Mucosa of descending colon (tissue), 3 donors: Measurements from ENCODE around the gene CLEC9A. TPM values are rescaled to one million over a fixed set of nuclear protein-coding genes. Genes with fewer than 3 reads are reported as not detected.

ENCODE experiments used
- ATAC-seq: fragments of 200-7000 bp; cut with Tn5 transposase; one replicate; pipeline ENCODE4 v1.9.1; 2020; ENCODE audit warnings: mild to moderate bottlenecking, moderate library complexity
- DNase-seq, 3 donors: peaks; one replicate each; pipeline ENCODE4 v3.0.0-alpha.2; 2020
- H3K36me3 ChIP-seq: fragments of 200-600 bp; one replicate; pipeline ENCODE4 v1.8.0; 2021; ENCODE audit warnings: low read depth, mild to moderate bottlenecking
- H3K4me1 ChIP-seq: fragments of 200-600 bp; one replicate; pipeline ENCODE4 v1.8.0; 2021; ENCODE audit warnings: low read depth, mild to moderate bottlenecking
- H3K4me3 ChIP-seq: fragments of 200-600 bp; one replicate; pipeline ENCODE4 v1.8.0; 2021; ENCODE audit warnings: mild to moderate bottlenecking
- H3K9me3 ChIP-seq: fragments of 200-600 bp; one replicate; pipeline ENCODE4 v1.8.0; 2021; ENCODE audit warnings: mild to moderate bottlenecking
- intact Hi-C, 2 donors: fragments of 100-400 bp; cut with DNase I in 1 of 2; cut with micrococcal nuclease in 1 of 2; formaldehyde crosslinking; loops; one replicate each; pipeline versions ENCODE4 v1.11.0 to v1.11.1; 2022; cut with DNase I, micrococcal nuclease
- total RNA-seq, 3 donors: library from RNA; stranded (reverse); fragmentation: NEBNext Ultra II Directional in 2 of 3; extraction: Animal tissue kit (Norgen Biotek cat#: 25700) in 2 of 3; gene quantifications; one replicate each; pipeline versions ENCODE4 v1.2.1 to v1.2.4, GENCODE V29; 2021 to 2023
- TF ChIP-seq, protein P1 (sequence below): fragments of 200-600 bp; IDR thresholded peaks from one replicate; pipeline ENCODE4 v1.8.0; 2022; ENCODE audit warnings: antibody characterized with exemption, mild to moderate bottlenecking
- donor health status: DM: no; HTN: no; CAD: no; lungs with moderate emphysema.
- donor health status: DM: no; HTN: no; CAD: no.
- donor health status: DM: no; HTN: yes; CAD: no.

CLEC9A gene
- total RNA-seq, 3 donors from 2014 or later: 0.39 to 0.47 TPM; not detected in 1

DNA sequence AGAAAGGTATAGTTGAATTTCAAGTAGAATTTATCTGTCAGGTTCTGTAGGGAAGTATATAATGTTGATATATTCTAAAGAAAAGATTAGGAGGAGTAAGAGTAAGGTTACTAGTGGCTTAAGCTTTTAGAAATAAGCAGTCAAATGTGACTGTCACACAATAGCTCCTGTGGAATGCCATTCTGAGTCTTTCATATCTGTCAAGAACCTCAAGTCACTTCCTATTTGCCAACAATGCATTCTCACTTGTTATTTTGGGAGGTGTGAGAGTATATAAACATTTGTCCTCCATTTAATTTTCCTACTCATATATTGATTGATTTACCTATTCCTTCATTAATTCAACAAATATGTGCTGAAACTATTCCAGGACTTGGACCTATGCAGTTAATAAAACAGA is 11.7 kb downstream of the CLEC9A start:
- H3K4me3 ChIP-seq: no peak overlapping the region
- no peaks in the 10 kb centered on the region for H3K36me3 ChIP-seq
- no peaks in the 10 kb centered on the region for H3K9me3 ChIP-seq
- intact Hi-C loops: no loop called here
- no peak for ATAC-seq
- no peaks in the 10 kb centered on the region for H3K4me1 ChIP-seq
- TF ChIP-seq, protein P1, sequence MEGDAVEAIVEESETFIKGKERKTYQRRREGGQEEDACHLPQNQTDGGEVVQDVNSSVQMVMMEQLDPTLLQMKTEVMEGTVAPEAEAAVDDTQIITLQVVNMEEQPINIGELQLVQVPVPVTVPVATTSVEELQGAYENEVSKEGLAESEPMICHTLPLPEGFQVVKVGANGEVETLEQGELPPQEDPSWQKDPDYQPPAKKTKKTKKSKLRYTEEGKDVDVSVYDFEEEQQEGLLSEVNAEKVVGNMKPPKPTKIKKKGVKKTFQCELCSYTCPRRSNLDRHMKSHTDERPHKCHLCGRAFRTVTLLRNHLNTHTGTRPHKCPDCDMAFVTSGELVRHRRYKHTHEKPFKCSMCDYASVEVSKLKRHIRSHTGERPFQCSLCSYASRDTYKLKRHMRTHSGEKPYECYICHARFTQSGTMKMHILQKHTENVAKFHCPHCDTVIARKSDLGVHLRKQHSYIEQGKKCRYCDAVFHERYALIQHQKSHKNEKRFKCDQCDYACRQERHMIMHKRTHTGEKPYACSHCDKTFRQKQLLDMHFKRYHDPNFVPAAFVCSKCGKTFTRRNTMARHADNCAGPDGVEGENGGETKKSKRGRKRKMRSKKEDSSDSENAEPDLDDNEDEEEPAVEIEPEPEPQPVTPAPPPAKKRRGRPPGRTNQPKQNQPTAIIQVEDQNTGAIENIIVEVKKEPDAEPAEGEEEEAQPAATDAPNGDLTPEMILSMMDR: no peak
- no peak for DNase-seq

DNA sequence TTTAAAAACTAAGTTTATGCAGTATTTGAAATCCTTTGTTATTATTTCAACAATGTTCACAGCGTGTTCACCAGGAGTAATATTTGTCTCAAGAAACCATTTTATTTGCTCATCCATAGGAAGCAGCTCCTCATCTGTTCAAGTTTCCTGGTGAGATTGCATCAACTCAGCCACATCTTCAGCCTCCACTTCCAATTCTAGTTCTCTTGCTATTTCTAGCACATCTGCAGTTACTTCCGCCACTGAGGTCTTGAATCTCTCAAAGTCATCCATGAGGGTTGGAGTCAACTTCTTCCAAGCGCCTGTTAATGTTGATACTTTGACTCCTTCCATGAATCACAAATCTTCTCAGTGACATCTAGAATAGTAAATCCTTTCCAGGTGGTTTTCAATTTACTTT is 18.0 kb downstream of the CLEC9A start:
- no peaks in the 10 kb centered on the region for H3K9me3 ChIP-seq
- no peaks in the 10 kb centered on the region for H3K36me3 ChIP-seq
- intact Hi-C loops: no loop called here
- TF ChIP-seq, protein P1: no peak
- ATAC-seq (no peak), DNase-seq (no peak)
- no peak overlapping the region for H3K4me3 ChIP-seq
- H3K4me1 ChIP-seq: no peaks in the 10 kb centered on the region

DNA sequence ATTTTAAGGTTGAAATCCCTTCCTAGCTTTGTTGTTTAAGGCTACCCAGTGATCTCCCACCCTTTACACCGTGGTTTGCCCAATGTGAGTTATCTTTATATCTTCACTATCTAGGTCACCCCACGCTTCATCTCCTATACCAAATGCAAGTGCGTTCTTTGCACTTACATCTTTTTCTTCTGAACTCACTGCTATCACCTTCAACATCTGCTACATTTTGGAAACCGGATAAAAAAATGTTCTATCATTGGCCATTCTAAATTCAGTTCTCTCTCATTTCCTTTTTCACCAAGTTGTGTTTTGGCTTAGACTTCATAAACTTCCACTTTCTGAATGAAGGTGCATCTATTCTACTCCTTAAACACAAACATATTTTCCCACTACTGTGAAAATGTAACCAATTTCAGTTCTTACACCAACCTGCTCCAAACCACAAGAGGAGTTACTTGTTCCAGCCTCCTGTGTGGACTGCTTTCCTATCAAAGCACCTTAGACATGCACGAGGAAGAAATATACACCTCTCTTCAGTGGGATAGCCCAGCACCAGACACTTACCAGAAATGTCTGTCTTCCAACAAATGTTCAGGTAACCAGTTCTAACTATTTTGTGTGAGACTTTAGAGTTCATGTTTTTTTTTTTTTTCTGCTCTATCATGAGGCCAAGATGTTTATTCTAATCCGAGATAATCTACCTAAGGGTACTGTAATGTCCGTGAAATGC is 21.9 kb downstream of the CLEC9A start:
- no peaks in the 10 kb centered on the region for H3K4me1 ChIP-seq
- no peak for ATAC-seq

DNA sequence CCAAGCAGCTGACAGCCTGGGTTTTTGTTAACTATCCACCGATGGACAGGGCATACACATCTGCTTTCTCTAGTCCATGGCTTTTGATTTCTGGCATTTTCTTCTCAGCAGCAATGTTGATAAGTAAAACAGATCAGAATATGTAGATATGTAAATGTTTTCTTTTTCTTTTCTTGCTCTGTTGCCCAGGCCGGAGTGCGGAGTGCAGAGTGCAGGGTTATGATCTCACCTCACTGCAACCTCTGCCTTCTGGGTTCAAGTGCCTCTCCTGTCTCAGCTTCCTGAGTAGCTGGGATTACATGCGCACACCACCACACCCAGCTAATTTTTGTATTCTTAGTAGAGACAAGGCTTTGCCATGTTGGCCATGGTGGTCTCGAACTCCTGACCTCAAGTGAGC is 27.9 kb downstream of the CLEC9A start:
- Histone ChIP-seq H3K9me3 (no peaks in the 10 kb centered on the region), H3K4me3 (no peak overlapping the region), H3K4me1 (no peaks in the 10 kb centered on the region), H3K36me3 (no peaks in the 10 kb centered on the region)
- TF ChIP-seq, protein P1: no peak
- ATAC-seq (no peak), DNase-seq (no peak)
- intact Hi-C loops: no loop called here

More for the DNA sequence above, 21.9 kb downstream of the CLEC9A start:
- TF ChIP-seq, protein P1: no peak
- no peaks in the 10 kb centered on the region for H3K9me3 ChIP-seq
- intact Hi-C loops: no loop called here
- H3K4me3 ChIP-seq: no peak overlapping the region
- no peak for DNase-seq
- no peaks in the 10 kb centered on the region for H3K36me3 ChIP-seq

DNA sequence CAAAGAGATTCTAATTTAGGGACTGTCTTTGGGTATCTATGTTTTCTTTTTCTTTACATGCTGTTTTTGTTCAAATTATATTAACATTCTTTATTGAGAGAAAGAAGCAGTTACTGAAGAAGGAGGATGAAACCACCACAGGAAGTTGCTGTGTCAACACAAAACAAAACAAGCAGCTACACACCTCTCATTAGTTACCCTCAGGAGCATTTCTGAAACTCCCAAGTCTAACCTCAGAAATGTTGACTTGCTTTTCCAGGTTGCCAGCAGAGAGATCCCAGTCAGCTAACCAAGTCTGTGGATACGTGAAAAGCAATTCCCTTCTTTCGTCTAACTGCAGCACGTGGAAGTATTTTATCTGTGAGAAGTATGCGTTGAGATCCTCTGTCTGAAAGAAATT is 34.8 kb downstream of the CLEC9A start:
- no peak for ATAC-seq
- TF ChIP-seq, protein P1: no peak
- intact Hi-C loops: no loop called here

More for the DNA sequence above, 34.8 kb downstream of the CLEC9A start:
- H3K9me3 ChIP-seq: no peaks in the 10 kb centered on the region
- no peaks in the 10 kb centered on the region for H3K36me3 ChIP-seq
- DNase-seq: no peak
- H3K4me1 ChIP-seq: no peaks in the 10 kb centered on the region
- no peak overlapping the region for H3K4me3 ChIP-seq
